Stomach smooth muscle (tissue), 2 donors: ENCODE data around the gene ANKRD44.

ENCODE experiments used
- H3K27ac ChIP-seq: one replicate; pipeline ENCODE4 v1.7.0; 2013; ENCODE audit warnings: mild to moderate bottlenecking, low read length, inconsistent platforms
- H3K27me3 ChIP-seq, 2 donors: one replicate each; pipeline ENCODE4 v1.7.0; 2013; ENCODE audit warnings: low read length in 2 of 2; ENCODE audit not compliant: insufficient read depth in 2 of 2, control insufficient read depth in 1 of 2
- H3K36me3 ChIP-seq, 2 donors: one replicate each; pipeline ENCODE4 v1.7.0; 2013; ENCODE audit warnings: low read length in 2 of 2; ENCODE audit not compliant: control insufficient read depth in 2 of 2, insufficient read depth in 2 of 2
- H3K4me1 ChIP-seq: one replicate; pipeline ENCODE4 v1.7.0; 2013; ENCODE audit warnings: low read length; ENCODE audit not compliant: control insufficient read depth, insufficient read depth
- H3K4me3 ChIP-seq, 2 donors: one replicate each; pipeline ENCODE4 v1.7.0; 2013; ENCODE audit warnings: low read length in 2 of 2
- H3K9ac ChIP-seq, 2 donors: one replicate each; pipeline ENCODE4 v1.7.0; 2013; ENCODE audit warnings: low read length in 2 of 2, mild to moderate bottlenecking in 1 of 2
- H3K9me3 ChIP-seq, 2 donors: one replicate each; pipeline ENCODE4 v1.7.0; 2013; ENCODE audit warnings: low read length in 2 of 2; ENCODE audit not compliant: control insufficient read depth in 2 of 2
- donor health status: healthy.
- donor health status: Pancreatic carcinoma.

ANKRD44 gene

GRCh38 chr2:196939371-196939770 lies 371.2 kb downstream of the ANKRD44 start:
- Histone ChIP-seq H3K4me1 (no peaks in the 10 kb centered on the region), H3K27me3 (no peaks in the 10 kb centered on the region), H3K4me3 (no peak overlapping the region), H3K36me3 (no peaks in the 10 kb centered on the region), H3K27ac (no peak overlapping the region), H3K9me3 (no peaks in the 10 kb centered on the region), H3K9ac (no peak overlapping the region)
